RPMI8226 (cell line): ENCODE results near the gene NLRC5.
A peak's percentile ranks its signal among the peaks of the same experiment; 100 is the strongest.
"Not testable (repeated sequence)": the region's sequence is repeated elsewhere in the genome, so short reads cannot be mapped to it uniquely, and the experiment has no call there.

ENCODE experiments used
- DNase-seq: peaks from one replicate; pipeline ENCODE4 v3.0.0-alpha.2; 2015

Gene NLRC5

DNA sequence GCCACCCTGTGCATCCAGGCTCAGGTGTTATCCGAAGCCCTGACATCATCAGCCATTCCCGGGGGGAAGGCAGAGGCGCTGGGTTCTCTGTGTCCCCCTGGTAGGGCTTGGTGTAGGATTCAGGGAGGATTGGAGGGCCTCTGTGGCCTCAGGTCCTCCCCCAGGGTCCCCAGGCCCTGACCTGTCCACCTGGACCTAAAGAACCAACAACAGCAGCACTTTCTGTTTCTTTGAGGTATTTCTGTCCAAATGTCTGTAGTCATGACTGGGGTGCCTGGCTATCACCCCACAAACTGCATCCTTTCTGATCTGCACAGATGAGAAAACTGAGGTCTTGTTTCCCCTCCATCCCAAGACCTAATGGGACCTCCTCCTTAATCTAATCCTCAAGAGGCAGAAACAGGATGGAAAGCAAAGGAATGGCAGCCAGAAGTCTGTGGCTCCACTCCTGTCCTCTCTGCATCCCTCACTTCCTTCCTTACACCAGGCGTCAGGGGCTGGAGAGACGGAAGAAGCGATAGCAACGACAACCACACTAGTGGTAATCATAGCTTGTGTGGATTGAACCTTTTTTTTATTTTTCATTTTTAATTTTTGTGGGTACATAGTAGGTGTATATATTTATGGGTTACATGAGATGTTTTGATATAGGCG lies 11.8 kb downstream of the NLRC5 start:
- DNase-seq = no peak

DNA sequence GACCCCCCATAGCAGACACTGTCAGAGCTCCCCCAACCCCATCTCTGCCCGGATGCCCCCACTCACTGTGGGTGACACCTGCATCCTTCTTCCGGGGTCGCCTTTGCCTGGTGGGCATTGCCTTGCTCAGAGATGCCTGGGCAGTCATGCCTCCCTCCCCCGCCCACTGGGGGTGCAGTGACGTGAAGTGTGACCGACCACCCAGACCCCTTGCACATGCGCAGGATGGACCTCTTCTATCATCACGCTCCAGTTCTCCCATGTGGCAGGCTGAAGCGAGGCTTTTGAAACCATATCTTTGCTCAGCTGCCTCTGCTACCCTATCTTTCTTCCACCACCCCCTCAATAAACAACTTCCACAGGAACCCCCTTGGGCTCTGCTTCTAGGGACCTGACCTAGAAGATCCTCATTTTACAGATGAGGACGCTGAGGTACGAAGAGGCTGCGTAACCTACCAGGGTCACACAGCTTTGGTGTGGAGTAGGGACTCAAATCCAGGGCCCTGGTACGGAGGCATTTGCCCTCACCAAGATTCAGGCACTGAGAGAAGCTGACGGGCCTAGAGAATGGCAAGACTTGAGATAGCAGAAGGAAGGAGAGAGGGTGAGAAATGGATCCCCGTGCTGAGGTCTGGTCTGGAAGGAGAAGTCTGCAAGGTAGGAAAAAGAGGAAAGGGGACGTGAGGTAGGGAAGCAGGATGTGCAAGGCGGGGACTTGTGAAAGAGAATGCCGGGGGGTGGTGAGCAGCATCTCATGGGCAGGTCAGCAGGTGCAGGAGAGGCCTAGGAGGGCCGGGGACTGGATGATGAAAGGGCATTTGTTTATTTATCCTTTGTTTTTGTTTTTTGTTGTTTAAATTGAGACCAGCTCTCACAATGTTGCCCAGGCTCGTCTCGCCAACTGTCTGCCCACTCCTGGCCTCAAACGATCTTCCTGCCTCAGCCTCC lies 14.4 kb downstream of the NLRC5 start:
- DNase-seq = no peak

DNA sequence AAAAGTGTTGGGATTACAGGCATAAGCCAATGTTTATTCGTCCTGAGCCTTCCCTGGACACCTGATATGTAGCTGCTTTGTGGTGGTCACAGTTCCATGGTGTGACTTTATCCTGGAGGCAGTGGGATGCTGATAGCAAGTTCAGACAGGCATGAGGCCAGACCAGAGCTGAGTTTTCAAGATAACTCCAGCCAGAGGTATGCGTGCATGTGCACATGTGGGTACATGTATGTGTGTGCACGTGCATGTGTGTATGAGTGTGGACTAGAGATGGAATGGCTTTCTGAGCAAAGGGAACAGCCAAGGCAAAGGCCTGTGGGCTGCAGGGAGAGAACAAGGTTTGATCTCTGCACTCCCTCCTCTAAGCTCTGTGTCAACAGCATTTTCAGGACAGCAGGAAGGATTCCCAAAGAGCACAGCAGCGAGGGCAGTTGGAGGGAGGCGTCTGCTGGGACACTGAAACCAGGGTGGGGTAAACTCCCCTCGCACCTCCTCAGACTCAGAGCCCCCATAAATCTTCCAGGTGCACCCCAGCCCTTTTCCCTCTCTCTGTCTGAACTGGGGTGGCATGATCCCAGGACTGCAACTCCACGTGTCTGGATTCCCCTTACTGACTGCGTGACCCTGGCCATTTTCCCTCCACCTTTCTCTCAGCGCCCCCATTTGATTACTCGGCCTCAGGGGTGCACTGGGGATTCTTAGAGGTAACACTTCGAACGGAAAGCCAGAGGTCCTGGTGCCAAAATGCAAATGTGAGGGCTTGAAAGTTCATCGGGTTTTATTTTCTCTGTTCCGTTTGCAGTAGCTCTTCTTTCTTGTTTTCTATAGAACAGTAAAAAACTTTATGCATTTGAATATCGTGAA lies 15.3 kb downstream of the NLRC5 start:
- DNase-seq = no peak

DNA sequence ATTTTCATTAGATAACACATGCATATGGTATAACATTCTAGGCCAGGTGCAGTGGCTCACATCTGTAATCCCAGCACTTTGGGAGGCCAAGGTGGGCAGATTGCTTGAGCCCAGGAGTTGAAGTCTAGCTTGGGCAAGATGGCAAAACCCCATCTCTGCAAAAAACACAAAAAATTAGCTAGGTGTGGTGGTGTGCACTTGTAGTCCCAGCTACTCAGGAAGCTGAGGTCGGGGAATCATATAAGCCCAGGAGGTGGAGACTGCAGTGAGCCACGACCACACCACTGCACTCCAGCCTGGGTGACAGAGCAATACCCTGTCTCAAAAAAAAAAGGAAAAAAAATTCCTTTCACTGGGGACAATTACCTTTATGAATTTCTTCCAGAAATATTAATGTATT lies 16.2 kb downstream of the NLRC5 start:
- DNase-seq = not testable (repeated sequence)

DNA sequence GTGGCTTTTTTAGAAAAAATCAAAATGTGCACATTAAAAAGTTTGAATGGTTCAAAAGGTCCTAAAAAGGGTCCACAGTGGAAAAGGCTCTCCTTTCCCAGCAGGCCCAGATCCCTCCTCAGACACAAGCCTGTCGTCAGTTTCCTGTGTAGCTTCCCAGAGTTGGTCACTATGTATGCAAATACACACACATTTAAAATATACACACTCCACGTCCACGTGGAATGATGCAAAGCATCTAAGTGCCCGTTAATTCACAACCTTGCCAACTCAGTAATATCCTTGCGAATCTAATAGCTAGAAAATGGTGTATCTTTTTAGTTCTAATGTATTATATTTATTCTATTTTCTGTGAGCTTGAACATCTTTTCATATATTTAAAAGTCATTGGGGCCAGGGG lies 17.7 kb downstream of the NLRC5 start:
- no peak for DNase-seq

DNA sequence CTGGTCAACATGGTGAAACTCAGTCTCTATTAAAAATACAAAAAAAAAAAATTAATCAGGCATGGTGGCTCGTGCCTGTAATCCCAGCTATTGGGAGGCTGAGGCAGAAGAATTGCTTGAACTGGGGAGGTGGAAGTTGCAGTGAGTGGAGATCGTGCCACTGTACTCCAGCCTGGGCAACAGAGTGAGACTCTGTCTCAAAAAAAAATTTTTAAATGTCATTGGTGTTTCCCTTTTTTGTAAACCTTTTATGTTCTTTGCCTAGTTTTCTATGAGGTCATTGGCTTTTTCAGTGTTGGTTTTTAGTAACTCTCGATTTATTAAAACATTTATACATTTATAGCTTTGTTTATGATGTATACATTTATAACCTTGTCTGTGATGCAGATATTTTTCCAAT lies 18.2 kb downstream of the NLRC5 start:
- DNase-seq = no peak

DNA sequence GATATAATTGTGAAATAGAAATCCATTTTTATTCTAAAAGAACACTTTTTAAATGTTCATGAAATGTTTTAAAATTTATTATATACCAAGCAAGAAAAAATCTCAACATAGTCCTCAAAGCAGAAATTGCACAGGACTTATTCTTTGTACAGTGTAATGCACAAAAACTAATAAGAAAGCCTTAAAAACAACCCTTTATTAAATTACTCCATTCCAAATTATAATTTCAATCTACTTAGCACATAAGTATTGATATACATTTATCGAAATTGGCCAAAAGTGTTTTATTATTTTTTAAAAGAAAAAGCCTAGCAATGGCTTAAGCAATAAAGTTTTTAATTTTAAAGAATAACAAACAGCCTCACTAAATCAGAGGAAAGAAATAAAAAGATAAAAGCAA lies 19.1 kb downstream of the NLRC5 start:
- DNase-seq = no peak

DNA sequence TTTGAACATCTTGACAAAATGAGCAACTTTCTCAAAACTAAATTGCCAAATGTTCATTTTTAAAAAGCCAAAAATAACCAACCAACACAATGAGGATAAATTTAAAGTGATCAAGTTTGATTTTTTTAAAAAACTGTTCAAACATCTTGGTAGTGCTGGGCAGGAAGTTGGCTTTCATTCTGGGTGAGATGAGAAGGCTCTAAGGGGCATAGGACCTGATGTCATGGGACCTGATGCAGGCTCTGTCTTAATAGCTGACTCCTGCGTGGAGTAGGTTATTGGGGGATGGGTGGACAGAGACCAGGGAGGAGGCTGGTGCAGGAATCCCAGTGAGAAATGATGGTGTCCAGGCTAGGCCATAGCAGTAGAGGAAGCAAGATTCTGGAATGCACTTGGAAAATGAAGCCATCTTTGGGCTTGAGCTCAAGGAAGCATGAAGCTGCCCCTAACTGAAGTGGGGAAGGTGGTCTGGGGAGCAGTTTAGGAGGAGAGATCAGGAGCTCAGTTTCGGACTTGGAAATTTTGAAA lies 20.4 kb downstream of the NLRC5 start:
- DNase-seq = no peak

DNA sequence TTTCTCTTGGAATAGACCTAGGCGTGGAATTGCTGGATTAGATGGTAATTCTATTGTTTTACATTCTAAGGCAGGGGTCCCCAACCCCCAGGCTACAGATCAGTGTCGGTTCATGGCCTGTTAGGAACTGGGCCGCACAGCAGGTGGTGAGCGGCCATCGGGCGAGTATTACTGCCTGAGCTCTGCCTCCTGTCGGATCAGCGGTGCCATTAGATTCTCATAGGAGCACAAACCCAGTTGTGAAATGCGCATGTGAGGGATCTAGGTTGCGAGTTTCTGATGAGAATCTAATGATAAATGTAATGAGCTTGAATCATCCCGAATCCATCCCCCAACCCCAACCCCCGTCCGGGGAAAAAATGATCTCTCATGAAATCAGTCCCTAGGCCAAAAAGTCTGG lies 23.0 kb downstream of the NLRC5 start:
- DNase-seq = no peak

DNA sequence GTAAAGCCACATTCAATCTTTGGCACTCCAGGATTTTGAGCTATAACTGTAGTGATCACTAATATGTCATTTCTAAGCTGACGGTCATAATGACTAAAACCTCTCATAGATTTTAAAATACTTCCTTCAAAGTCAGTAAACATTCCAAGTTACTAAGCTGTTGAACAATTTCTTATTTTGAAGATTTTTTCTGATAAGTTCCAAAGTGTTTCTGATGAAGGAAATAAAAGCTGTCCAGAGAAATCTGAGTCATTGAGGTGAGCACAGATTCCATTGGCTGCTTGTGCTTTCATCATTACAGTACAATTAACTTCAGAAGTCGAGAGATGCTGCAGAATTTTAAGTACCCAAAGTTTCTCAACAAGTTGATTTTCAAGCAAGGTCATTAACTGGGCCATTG lies 23.9 kb downstream of the NLRC5 start:
- no peak for DNase-seq

GRCh38 chr16:57013902-57014301 lies 24.5 kb downstream of the NLRC5 start:
- no peak for DNase-seq

- DNase-seq = no peak
These were observed 26.9 kb downstream of the NLRC5 start for GRCh38 chr16:57016301-57016700.

- DNase-seq = no peak
These were observed 27.5 kb downstream of the NLRC5 start for GRCh38 chr16:57016831-57017230.

GRCh38 chr16:57017251-57017650 lies 27.9 kb downstream of the NLRC5 start:
- no peak for DNase-seq

- no peak for DNase-seq
These were observed 30.4 kb downstream of the NLRC5 start for GRCh38 chr16:57019746-57020145.

DNA sequence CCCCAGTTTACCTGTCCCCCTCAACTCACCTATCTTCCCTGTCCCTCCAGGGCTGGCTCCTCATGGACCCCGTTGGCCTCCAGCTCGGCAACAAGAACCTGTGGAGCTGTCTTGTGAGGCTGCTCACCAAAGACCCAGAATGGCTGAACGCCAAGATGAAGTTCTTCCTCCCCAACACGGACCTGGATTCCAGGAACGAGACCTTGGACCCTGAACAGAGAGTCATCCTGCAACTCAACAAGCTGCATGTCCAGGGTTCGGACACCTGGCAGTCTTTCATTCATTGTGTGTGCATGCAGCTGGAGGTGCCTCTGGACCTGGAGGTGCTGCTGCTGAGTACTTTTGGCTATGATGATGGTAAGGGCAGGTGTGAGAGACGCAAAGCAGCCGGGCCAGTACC lies 31.3 kb downstream of the NLRC5 start:
- no peak for DNase-seq

DNA sequence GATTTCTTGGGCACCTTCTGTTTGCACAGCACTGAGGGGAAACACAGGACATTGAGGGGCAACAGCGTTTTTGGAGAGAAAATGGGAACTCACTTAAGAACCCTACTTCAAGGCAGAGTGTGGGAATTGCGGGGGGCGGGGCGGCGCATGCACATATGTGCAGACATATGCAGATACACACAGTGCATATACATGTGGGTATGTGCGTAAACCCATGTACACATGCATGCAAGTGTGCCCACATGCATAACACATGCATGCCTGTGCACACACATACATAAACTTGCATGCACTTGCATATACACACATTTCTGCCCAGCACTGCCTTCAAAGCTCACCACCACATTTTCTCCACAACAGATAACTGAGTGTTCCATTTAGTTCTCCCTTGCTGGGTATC lies 32.4 kb downstream of the NLRC5 start:
- DNase-seq = no peak

DNA sequence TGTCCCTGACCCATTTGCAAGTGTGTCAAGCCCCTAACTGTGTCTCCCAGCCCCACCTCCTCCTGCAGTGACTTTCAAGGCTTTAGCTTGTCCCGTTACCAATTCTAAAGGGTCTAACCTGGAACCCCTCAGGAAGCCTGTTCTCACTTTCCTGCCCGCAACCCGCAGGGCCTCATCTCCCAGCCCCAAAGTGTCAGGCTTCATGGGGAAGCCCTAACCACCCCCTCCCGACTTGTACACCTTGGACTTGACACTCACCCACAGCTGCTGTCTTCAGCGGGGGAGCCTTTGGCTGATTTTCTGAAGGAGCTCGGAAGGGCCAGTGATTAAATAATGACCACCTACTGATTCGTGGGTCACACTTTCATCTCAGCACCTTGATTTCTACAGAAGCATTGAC lies 33.1 kb downstream of the NLRC5 start:
- no peak for DNase-seq

DNA sequence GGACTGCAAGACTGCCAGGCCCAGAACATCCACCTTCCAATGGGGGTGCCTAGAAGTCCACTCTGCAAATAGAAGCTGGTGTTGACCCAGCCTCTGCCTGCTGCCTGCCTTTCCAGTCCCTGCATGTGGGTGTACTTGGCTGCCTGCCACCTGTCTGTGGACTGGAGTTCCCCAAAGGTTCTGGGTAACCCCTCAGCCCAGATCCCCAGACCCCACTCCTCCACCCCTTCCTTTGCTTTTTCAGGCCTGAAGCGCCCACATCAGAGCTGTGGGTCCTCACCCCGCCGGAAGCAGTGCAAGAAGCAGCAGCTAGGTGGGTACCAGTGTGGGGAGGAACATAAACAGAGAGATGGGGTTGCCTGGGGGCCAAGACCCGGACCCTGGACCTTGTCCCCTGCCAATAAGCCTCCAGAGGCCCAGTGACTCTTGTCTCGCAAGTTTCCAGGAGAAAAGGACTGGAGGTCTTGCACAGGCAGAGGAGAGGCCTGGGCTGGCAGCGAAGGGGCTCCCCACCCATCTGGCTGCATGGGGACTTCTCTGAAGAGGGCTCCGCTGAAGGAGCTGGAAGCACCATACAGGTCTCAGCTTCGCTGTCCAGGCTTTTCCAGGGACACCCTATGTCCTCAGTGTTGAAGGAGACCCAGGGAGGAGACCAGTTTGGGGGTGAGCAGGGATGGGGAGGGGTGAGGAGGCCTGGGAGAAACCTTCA lies 34.3 kb downstream of the NLRC5 start:
- DNase-seq = no peak

DNA sequence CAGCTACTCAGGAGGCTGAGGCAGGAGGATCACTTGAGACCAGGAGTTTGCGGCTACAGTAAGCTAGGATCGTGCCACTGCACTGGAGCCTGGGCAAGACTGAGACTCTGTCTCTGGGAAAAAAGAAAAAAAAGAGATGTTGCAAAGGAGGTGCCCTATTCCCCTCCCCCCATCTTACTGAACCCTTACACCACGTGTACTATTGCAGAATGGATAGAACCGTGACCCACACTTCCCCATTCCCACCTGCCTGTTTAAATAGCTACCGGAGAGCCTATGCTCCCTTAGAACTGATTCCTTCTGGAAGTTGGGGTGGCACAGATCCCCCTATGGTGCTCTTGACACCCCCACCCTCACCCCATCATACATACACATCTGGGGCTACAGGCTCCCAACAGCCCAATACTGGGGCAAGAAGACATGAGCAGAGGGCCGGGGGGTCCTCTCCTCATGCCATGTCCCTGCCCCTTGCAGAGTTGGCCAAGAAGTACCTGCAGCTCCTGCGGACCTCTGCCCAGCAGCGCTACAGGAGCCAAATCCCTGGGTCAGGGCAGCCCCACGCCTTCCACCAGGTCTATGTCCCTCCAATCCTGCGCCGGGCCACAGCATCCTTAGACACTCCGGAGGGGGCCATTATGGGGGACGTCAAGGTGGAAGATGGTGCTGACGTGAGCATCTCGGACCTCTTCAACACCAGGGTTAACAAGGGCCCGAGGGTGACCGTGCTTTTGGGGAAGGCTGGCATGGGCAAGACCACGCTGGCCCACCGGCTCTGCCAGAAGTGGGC lies 35.7 kb downstream of the NLRC5 start:
- DNase-seq = no peak

- DNase-seq = peak; percentile 12
These were observed 36.8 kb downstream of the NLRC5 start for GRCh38 chr16:57025941-57026777.
